ENCODE measurements around the gene SLC16A12. TPM values are rescaled to one million over a fixed set of nuclear protein-coding genes. Genes with fewer than 3 reads are reported as not detected.

The SLC16A12 gene
- total and polyA plus RNA-seq, 2 of the 13 experiments (the other 11 are each of a cell fraction or from before 2014, with no cell fraction given), result 0.02 TPM; not detected in 1

GRCh38 chr10:89532476-89532875 lies 2.9 kb downstream of the SLC16A12 start:
- intact Hi-C loops (cut with micrococcal nuclease; ENCODE audit: unreplicated experiment), result no loop called here
- H4K20me1 ChIP-seq (ENCODE audit: insufficient read depth, low read length), result no peaks in the 10 kb centered on the region
- no peak overlapping the region for H3K9ac ChIP-seq (ENCODE audit: insufficient read depth, low read depth, low read length)
- H3K27me3 ChIP-seq (ENCODE audit: control insufficient read depth in 1 of 2, insufficient read depth in 2 of 2, low read length in 2 of 2), result peaks cover 0 to 24% of the 10 kb centered on the region in 2 experiments; a peak in 4 of 5 replicates
- DNase-seq (ENCODE audit: low spot score), result no peak
- no TSS peak for BruUV-seq (replicated peaks)
- no peak for FAIRE-seq
- no peaks in the 10 kb centered on the region for H3K79me2 ChIP-seq (ENCODE audit: insufficient read depth, low read length)
- no peaks in the 10 kb centered on the region for H3K4me1 ChIP-seq (ENCODE audit: insufficient read depth, low read length)
- no peak overlapping the region for H3K27ac ChIP-seq (ENCODE audit: extremely low read length, insufficient read depth, low read length)
- ATAC-seq, result no peak
- H3K4me2 ChIP-seq (ENCODE audit: low read depth, low read length), result no peak overlapping the region
- ChIA-PET POLR2A (no interaction called here), CTCF (ENCODE audit: low intra/inter-chr PET ratio, low total read pairs) (no interaction called here)
- no peak overlapping the region for H2AFZ ChIP-seq (ENCODE audit: low read length)
- WGBS (ENCODE audit: low lambda C conversion rate), result 28% methylated on average over 3 of the region's 3 CpGs
- no peaks in the 10 kb centered on the region for H3K9me3 ChIP-seq (ENCODE audit: low read length)
- no peaks in the 10 kb centered on the region for H3K36me3 ChIP-seq (replicated peaks in 1 of 2; ENCODE audit: control insufficient read depth in 1 of 2, insufficient read depth in 2 of 2, low read length in 2 of 2)
- TF ChIP-seq NFYB (CRISPR knock-in tag; IDR thresholded peaks at IDR 0.05) (no peak), ATF2 (CRISPR knock-in tag; IDR thresholded peaks at IDR 0.05) (no peak), ZFP37 (CRISPR knock-in tag; IDR thresholded peaks at IDR 0.05; ENCODE audit: borderline replicate concordance) (no peak), NONO (IDR thresholded peaks at IDR 0.05) (no peak), NONO (CRISPR knock-in tag; conservative IDR thresholded peaks at IDR 0.05) (no peak), POGZ (CRISPR knock-in tag; IDR thresholded peaks at IDR 0.05) (no peak), ARNT2 (CRISPR knock-in tag; IDR thresholded peaks at IDR 0.05; ENCODE audit: low read depth) (no peak), ZNF331 (CRISPR knock-in tag; IDR thresholded peaks at IDR 0.05) (no peak), ZNF781 (CRISPR knock-in tag; IDR thresholded peaks at IDR 0.05; ENCODE audit: borderline replicate concordance, not compliant biosample characterization) (no peak), KAT7 (CRISPR knock-in tag; IDR thresholded peaks at IDR 0.05; ENCODE audit: borderline replicate concordance) (no peak)
- TF ChIP-seq, protein P1, sequence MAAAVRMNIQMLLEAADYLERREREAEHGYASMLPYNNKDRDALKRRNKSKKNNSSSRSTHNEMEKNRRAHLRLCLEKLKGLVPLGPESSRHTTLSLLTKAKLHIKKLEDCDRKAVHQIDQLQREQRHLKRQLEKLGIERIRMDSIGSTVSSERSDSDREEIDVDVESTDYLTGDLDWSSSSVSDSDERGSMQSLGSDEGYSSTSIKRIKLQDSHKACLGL (CRISPR knock-in tag; IDR thresholded peaks at IDR 0.05), result no peak
- H3K4me3 ChIP-seq (replicated peaks in 1 of 3; ENCODE audit: insufficient read depth in 1 of 3, low read depth in 2 of 3, low read length in 3 of 3), result no peak overlapping the region
- in situ Hi-C loops (cut with HindIII; ENCODE audit: extremely low pct_ligation_motif_present, low pct_unique_long_range_greater_than_20kb), result no loop called here
